Hepatocyte (in vitro differentiated cells): ENCODE data around the gene SLC25A33.

ENCODE experiments used
- CTCF ChIP-seq: fragments of 200-600 bp; sonication (generic); IDR thresholded peaks from 2 replicates; pipeline ENCODE4 v1.5.1; 2016; ENCODE audit warnings: antibody characterized with exemption, mild to moderate bottlenecking; ENCODE audit not compliant: poor library complexity
- EZH2 ChIP-seq: fragments of 200-600 bp; sonication (generic); IDR thresholded peaks from 2 replicates; pipeline ENCODE4 v1.6.1; 2016; ENCODE audit warnings: antibody characterized with exemption, mild to moderate bottlenecking, borderline replicate concordance
- EZH2phosphoT487 ChIP-seq: fragments of 200-600 bp; sonication (generic); IDR thresholded peaks from one replicate; pipeline ENCODE4 v1.6.1; 2018; ENCODE audit warnings: antibody characterized with exemption, mild to moderate bottlenecking, low read depth, moderate library complexity; ENCODE audit not compliant: unreplicated experiment, severe bottlenecking

GRCh38 chr1:9557624-9558023 lies 18.4 kb downstream of the SLC25A33 start:
- TF ChIP-seq CTCF (no peak), EZH2 (no peak), EZH2phosphoT487 (no peak)
